Sigmoid colon (tissue), 7 donors: ENCODE measurements around the gene GBX2. TPM values are rescaled to one million over a fixed set of nuclear protein-coding genes. Genes with fewer than 3 reads are reported as not detected.
A peak's percentile ranks its signal among the peaks of the same experiment; 100 is the strongest.

ENCODE experiments used
- DNase-seq: peaks from one replicate; pipeline ENCODE4 v3.0.0-alpha.2; 2019
- H3K27ac ChIP-seq, 4 donors: fragments of 200-600 bp; sonication (generic); one replicate each; pipeline ENCODE4 v1.5.1; 2016 to 2019; ENCODE audit warnings: mild to moderate bottlenecking in 1 of 4
- H3K27me3 ChIP-seq, 3 donors: fragments of 200-600 bp; sonication (generic); one replicate each; pipeline ENCODE4 v1.5.1; 2019; ENCODE audit warnings: mild to moderate bottlenecking in 1 of 3
- H3K36me3 ChIP-seq, 4 donors: fragments of 200-600 bp; sonication (generic); one replicate each; pipeline ENCODE4 v1.5.1; 2016 to 2019
- H3K4me1 ChIP-seq, 4 donors: fragments of 200-600 bp; sonication (generic); one replicate each; pipeline ENCODE4 v1.5.1; 2017 to 2019
- H3K4me3 ChIP-seq, 4 donors: fragments of 200-600 bp; sonication (generic); one replicate each; pipeline ENCODE4 v1.5.1; 2017 to 2019; ENCODE audit warnings: mild to moderate bottlenecking in 2 of 4, moderate library complexity in 1 of 4
- H3K9me3 ChIP-seq, 4 donors: fragments of 200-600 bp in 3 of 4; sonication (generic) in 3 of 4; one replicate each; pipeline versions ENCODE4 v1.5.1 to v1.6.1; 2013 to 2019
- CTCF ChIP-seq, 4 experiments: fragments of 450-650 bp in 3 of 4; fragments of 200-600 bp in 1 of 4; IDR thresholded peaks; one replicate each; pipeline ENCODE4 v1.5.1; 2016 to 2019; ENCODE audit warnings: antibody characterized with exemption in 4 of 4, mild to moderate bottlenecking in 3 of 4, moderate library complexity in 2 of 4
- EP300 ChIP-seq, 4 donors: sonication (generic); formaldehyde crosslinking; IDR thresholded peaks; one replicate each; pipeline ENCODE4 v1.6.1; 2017; ENCODE audit warnings: antibody characterized with exemption in 4 of 4
- POLR2A ChIP-seq, 2 donors: fragments of 450-650 bp; IDR thresholded peaks; one replicate each; pipeline ENCODE4 v1.6.1; 2016; ENCODE audit warnings: antibody characterized with exemption in 2 of 2, mild to moderate bottlenecking in 2 of 2, moderate library complexity in 2 of 2
- POLR2AphosphoS5 ChIP-seq, 4 donors: sonication (generic); formaldehyde crosslinking; IDR thresholded peaks; one replicate each; pipeline ENCODE4 v1.6.1; 2017; ENCODE audit warnings: antibody characterized with exemption in 4 of 4
- WGBS, 2 donors: extraction: QIAGEN DNeasy Blood & Tissue Kit; methylation state at CpG; one replicate each; pipeline ENCODE4 v1.1.7; 2013; 5-methylcytosine and 5-hydroxymethylcytosine counted together
- intact Hi-C: fragments of 100-400 bp; cut with DNase I; formaldehyde crosslinking; loops from one replicate; pipeline ENCODE4 v1.15.1; 2023
- polyA plus RNA-seq, 3 donors: library from polyadenylated mRNA; stranded (reverse); fragments of 200-250 nt; gene quantifications; one replicate each; pipeline ENCODE4 v1.2.3, GENCODE V29; 2013
- total RNA-seq, 4 donors: library from RNA; depleted of rRNA; stranded (reverse); fragments of >200 nt; gene quantifications; one replicate each; pipeline ENCODE4 v1.1.0, GENCODE V29; 2016
- donor health status: healthy with polysubstance abuse.
- donor health status: Bipolar disorder and iron deficiency.
- donor health status: healthy.

The GBX2 gene
- total and polyA plus RNA-seq, 7 donors: not detected

- DNase-seq: no peak
- Histone ChIP-seq H3K4me1 (peaks cover 0 to 6% (median 0%) of the 10 kb centered on the region in 4 donors), H3K9me3 (peaks cover 0 to 8% (median 3%) of the 10 kb centered on the region in 4 donors), H3K4me3 (no peak overlapping the region), H3K36me3 (no peaks in the 10 kb centered on the region), H3K27ac (no peak overlapping the region), H3K27me3 (peaks cover 16 to 50% (median 32%) of the 10 kb centered on the region in 3 donors)
- intact Hi-C loops: no loop called here
- TF ChIP-seq POLR2AphosphoS5 (IDR thresholded peaks at IDR 0.05): no peak
- no peak for TF ChIP-seq POLR2A (IDR thresholded peaks at IDR 0.05)
- no peak for TF ChIP-seq EP300 (IDR thresholded peaks at IDR 0.05)
- TF ChIP-seq CTCF (IDR thresholded peaks at IDR 0.05): no peak
- 85 to 92% methylated on average over 6 of the region's 6 CpGs for WGBS, 2 donors
Measured at GRCh38 chr2:236157366-236157765, 10.8 kb downstream of the GBX2 start.

- peaks cover 0 to 6% (median 0%) of the 10 kb centered on the region in 4 donors for H3K4me1 ChIP-seq
- H3K36me3 ChIP-seq: no peaks in the 10 kb centered on the region
- no peak overlapping the region for H3K4me3 ChIP-seq
- peaks cover 16 to 45% (median 28%) of the 10 kb centered on the region in 3 donors for H3K27me3 ChIP-seq
- H3K9me3 ChIP-seq: peaks cover 0 to 9% (median 6%) of the 10 kb centered on the region in 4 donors
- no peak for TF ChIP-seq POLR2A (IDR thresholded peaks at IDR 0.05)
- 81 to 85% methylated on average over 7 of the region's 7 CpGs for WGBS, 2 donors
- DNase-seq: no peak
- H3K27ac ChIP-seq: no peak overlapping the region
- intact Hi-C loops: no loop called here
Measured at GRCh38 chr2:236156860-236157194, 11.4 kb downstream of the GBX2 start.

GRCh38 chr2:236156095-236156859 lies 11.9 kb downstream of the GBX2 start:
- TF ChIP-seq POLR2AphosphoS5 (IDR thresholded peaks at IDR 0.05) (no peak), POLR2A (IDR thresholded peaks at IDR 0.05) (no peak), EP300 (IDR thresholded peaks at IDR 0.05) (no peak), CTCF (IDR thresholded peaks at IDR 0.05) (no peak)
- intact Hi-C loops: no loop called here
- Histone ChIP-seq H3K27me3 (peaks cover 12 to 41% (median 22%) of the 10 kb centered on the region in 3 donors), H3K9me3 (peaks cover 0 to 12% (median 6%) of the 10 kb centered on the region in 4 donors), H3K36me3 (no peaks in the 10 kb centered on the region), H3K4me3 (no peak overlapping the region), H3K27ac (no peak overlapping the region), H3K4me1 (peaks cover 0 to 6% (median 0%) of the 10 kb centered on the region in 4 donors)
- peak; percentile 45 for DNase-seq
- WGBS, 2 donors: 82 to 86% methylated on average over 16 of the region's 16 CpGs

GRCh38 chr2:236155406-236155805 lies 12.8 kb downstream of the GBX2 start:
- Histone ChIP-seq H3K27ac (no peak overlapping the region), H3K4me3 (no peak overlapping the region), H3K27me3 (peaks cover 11 to 35% (median 14%) of the 10 kb centered on the region in 3 donors), H3K4me1 (peaks cover 0 to 6% (median 0%) of the 10 kb centered on the region in 4 donors), H3K36me3 (no peaks in the 10 kb centered on the region), H3K9me3 (peaks cover 0 to 16% (median 9%) of the 10 kb centered on the region in 4 donors)
- WGBS, 2 donors: 83 to 85% methylated on average over 3 of the region's 3 CpGs
- TF ChIP-seq POLR2AphosphoS5 (IDR thresholded peaks at IDR 0.05) (no peak), POLR2A (IDR thresholded peaks at IDR 0.05) (no peak), EP300 (IDR thresholded peaks at IDR 0.05) (no peak), CTCF (IDR thresholded peaks at IDR 0.05) (no peak)
- peak; percentile 11 for DNase-seq
- intact Hi-C loops: no loop called here

GRCh38 chr2:236146436-236146835 lies 21.8 kb downstream of the GBX2 start:
- Histone ChIP-seq H3K4me3 (no peak overlapping the region), H3K9me3 (peaks cover 0 to 7% (median 3%) of the 10 kb centered on the region in 4 donors), H3K27ac (no peak overlapping the region), H3K4me1 (no peaks in the 10 kb centered on the region), H3K36me3 (no peaks in the 10 kb centered on the region), H3K27me3 (peaks cover 0 to 50% (median 12%) of the 10 kb centered on the region in 3 donors)
- DNase-seq: peak; percentile 37
- WGBS, 2 donors: 93 to 94% methylated on average over 7 of the region's 7 CpGs
- TF ChIP-seq EP300 (IDR thresholded peaks at IDR 0.05) (no peak), POLR2AphosphoS5 (IDR thresholded peaks at IDR 0.05) (no peak), POLR2A (IDR thresholded peaks at IDR 0.05) (no peak), CTCF (IDR thresholded peaks at IDR 0.05) (no peak)
- intact Hi-C loops: no loop called here
